Subcutaneous adipose tissue (tissue), 4 donors: ENCODE measurements around the gene CUBN. TPM values are rescaled to one million over a fixed set of nuclear protein-coding genes. Genes with fewer than 3 reads are reported as not detected.

Experiments used
- total RNA-seq, 4 donors: library from RNA; depleted of rRNA; stranded (reverse); fragments of >200 nt; gene quantifications; one replicate each; pipeline ENCODE4 v1.1.0, GENCODE V29; 2016
- TF ChIP-seq, protein P1 (sequence below): fragments of 450-650 bp; IDR thresholded peaks from one replicate; pipeline ENCODE4 v1.5.1; 2016; ENCODE audit warnings: low read depth, mild to moderate bottlenecking, control low read depth, antibody characterized with exemption, moderate library complexity

The CUBN gene
- total RNA-seq, 4 donors from 2014 or later, result 1.9 to 6.6 (median 4.8) TPM

DNA sequence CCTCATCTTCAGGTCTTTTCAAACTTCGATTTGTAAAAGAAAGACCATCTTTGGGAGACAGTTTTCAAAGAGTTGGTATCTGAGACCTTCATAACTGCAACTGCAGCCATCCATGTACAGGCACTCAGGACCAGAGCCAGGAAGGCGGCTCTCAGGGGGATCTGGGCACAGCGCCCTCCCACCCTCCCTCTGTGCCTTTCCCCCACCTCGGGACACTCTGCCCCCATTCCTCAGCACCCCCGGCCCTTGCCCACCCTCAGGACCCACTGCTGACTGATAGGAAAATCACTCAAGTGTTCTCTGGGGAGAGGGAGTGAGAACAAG lies 143.6 kb downstream of the CUBN start:
- TF ChIP-seq, protein P1, sequence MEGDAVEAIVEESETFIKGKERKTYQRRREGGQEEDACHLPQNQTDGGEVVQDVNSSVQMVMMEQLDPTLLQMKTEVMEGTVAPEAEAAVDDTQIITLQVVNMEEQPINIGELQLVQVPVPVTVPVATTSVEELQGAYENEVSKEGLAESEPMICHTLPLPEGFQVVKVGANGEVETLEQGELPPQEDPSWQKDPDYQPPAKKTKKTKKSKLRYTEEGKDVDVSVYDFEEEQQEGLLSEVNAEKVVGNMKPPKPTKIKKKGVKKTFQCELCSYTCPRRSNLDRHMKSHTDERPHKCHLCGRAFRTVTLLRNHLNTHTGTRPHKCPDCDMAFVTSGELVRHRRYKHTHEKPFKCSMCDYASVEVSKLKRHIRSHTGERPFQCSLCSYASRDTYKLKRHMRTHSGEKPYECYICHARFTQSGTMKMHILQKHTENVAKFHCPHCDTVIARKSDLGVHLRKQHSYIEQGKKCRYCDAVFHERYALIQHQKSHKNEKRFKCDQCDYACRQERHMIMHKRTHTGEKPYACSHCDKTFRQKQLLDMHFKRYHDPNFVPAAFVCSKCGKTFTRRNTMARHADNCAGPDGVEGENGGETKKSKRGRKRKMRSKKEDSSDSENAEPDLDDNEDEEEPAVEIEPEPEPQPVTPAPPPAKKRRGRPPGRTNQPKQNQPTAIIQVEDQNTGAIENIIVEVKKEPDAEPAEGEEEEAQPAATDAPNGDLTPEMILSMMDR, result no peak

DNA sequence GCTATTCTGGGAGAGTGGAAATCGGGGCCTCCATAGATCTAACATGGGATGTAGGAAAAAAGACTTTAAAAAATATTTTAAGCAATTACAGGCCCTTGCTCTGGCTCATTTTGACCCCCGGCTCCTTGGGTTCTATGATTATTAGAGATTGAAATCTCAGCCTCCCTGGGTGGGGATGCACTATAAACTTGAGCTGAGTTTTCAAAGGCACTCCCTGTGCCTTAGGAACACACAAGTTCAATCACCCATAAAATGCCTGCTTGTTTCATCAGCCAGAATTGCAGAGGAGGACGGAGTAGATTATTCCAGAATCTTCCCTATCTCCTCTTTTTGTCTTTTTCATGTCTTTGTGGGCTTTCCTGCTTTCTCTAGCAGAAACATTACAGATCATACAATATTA lies 145.4 kb downstream of the CUBN start:
- TF ChIP-seq, protein P1, result no peak

DNA sequence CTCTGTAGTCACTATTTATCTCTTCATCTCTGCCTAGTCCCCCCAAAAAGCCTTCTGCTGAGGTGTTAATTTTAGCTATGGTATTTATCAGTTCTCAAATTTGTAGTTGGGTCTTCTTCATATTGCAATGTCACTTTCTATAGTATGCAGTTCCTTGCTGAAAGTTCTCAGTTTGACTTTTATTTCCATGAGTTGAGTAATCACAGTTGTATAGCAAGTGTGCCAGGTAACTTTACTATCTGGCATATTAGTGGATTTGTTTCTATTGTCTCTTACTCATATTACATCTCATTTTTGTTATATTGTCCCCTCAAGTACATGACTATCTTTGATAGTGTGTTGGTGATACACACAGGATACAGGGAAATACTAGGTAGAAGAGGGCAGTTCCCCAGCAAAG lies 152.8 kb downstream of the CUBN start:
- TF ChIP-seq, protein P1, result no peak

DNA sequence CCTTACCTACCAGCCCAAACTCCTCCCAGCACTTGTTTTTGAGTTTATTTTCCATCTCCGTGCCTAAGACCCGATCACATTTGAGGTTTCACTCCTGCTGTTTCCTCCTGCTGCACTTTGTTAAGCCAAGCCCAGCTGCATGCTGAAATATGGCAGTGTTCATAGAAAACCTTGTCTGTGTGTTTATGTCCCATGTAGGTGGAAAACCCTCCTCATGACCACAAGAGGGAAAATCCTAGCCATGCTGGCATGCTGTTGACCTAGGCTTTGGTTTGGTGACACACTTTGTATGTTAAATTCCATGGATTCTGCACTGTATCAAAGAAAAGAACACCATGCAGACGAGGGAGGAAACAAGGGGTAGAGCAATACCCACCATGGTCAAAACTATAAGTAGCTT lies 154.4 kb downstream of the CUBN start:
- TF ChIP-seq, protein P1, result no peak

DNA sequence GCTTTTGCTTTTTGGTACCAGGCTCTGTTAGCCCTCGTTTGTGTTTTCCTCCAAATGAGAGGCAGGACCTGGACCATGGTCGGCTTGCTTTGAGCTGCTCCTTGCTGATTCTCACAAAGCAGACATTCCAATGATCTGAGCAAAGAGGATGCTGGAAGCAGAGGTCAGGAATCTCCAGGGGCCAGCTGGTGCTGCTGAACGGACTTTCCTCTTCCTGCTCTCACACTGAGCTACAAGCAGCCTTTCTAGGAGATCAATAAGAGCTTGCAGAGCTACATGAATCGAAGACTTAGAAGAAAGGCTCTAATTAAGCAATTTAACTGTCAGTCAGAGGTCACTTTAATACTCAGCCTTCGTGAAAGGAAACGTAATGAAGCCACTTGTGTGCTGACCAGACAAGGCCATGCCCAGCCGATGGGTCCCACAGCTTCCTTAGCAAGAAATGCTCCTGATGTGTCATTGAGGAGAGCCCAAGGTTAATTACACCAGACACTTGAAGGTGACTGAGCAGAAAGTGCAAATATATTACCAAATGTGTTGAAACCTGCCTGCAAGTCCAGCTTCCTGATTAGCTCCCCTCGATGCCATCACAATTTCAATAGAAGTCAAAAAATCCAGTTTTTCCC lies 161.1 kb downstream of the CUBN start:
- TF ChIP-seq, protein P1, result no peak

DNA sequence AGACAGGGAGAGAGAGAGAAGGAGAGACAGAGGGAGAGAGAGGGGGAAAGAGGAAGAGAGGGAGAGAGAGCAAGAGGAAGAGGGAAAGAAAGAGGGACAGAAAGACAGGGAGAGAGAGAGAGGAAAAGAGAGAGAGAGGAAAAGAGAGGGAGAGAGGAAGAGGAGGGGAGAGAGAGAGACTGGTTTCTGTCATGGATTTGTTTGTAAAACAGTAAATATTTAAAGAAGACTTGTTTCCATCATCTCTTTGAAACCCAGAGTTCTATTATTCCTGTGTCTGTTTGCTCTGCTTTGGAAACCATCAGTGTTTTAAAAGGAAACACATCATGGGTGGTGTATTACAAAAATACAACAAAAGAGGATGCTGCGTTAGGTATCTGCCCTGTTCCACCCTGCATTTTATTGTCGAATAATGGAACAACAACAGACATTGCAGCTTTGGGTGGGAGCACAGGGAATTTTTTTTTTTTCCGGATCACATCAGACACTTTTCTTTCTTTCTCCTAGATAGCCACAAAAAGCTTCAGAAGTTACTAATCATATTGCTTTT lies 161.7 kb downstream of the CUBN start:
- TF ChIP-seq, protein P1, result no peak

DNA sequence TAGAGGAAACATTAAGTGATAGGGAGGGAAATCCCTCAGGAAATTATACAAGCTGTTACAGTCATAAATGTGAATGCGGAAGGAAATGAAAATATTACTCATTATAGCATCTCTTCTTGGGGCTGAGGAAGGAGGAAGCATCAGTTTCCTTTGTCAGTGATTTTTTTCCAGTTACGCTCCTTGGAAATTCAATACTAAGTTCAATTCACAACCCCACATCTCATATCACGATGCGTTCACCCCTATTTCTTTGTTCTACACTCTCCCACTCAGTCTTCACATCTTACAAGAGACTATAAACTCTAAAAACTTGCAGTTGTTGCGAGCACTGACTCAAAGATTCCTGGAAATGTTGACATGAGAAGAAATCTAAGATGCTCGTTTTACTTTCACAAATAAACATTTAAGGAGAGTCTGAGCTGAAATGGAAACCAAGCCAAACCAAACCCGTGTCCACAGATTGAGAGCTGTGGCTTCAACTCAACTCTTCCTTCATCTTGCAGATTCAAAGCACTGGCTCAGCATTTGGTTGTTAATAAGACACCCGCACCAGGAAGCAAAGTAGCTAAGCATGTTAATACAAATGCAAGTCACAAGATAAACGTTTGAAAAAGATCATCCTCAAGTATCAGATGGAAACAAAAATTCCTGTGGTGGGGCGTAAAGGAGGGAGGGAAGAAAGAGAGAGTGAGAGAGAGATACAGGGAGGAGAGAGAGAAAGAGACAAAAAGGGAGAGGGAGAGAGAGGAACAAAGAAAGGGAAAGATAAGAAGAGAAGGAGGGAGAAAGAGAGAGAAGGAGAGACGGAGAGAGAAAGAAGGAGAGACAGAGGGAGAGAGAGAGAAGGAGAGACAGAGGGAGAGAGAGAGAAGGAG lies 162.4 kb downstream of the CUBN start:
- TF ChIP-seq, protein P1, result no peak
